Tibial artery (tissue), 4 donors: ENCODE results near the gene PTPRR.

ENCODE experiments used
- DNase-seq, 2 donors: peaks; one replicate each; pipeline ENCODE4 v3.0.0-alpha.2; 2019
- H3K27ac ChIP-seq, 2 donors: fragments of 200-600 bp; sonication (generic) in 1 of 2; 1 replicate in 1 of 2; 2 replicates in 1 of 2; pipeline ENCODE4 v1.5.1; 2018 to 2019; ENCODE audit warnings: mild to moderate bottlenecking in 1 of 2
- H3K27me3 ChIP-seq, 2 donors: fragments of 200-600 bp; sonication (generic) in 1 of 2; one replicate each; pipeline versions ENCODE4 v1.5.1 to v1.6.0; 2016 to 2019
- H3K36me3 ChIP-seq, 3 donors: fragments of 200-600 bp; sonication (generic) in 2 of 3; one replicate each; pipeline ENCODE4 v1.5.1; 2016 to 2019; ENCODE audit warnings: mild to moderate bottlenecking in 2 of 3
- H3K4me1 ChIP-seq, 4 donors: fragments of 200-600 bp; sonication (generic) in 2 of 4; 1 replicate in 3 of 4; 2 replicates in 1 of 4; pipeline ENCODE4 v1.5.1; 2016 to 2019
- H3K4me3 ChIP-seq, 2 donors: fragments of 200-600 bp; sonication (generic) in 1 of 2; 1 replicate in 1 of 2; 2 replicates in 1 of 2; pipeline ENCODE4 v1.5.1; 2018 to 2019; ENCODE audit warnings: mild to moderate bottlenecking in 2 of 2
- H3K9me3 ChIP-seq, 3 donors: fragments of 200-600 bp; sonication (generic) in 1 of 3; one replicate each; pipeline ENCODE4 v1.5.1; 2016 to 2019
- CTCF ChIP-seq, 2 experiments: fragments of 200-600 bp in 1 of 2; fragments of 450-650 bp in 1 of 2; IDR thresholded peaks; one replicate each; pipeline ENCODE4 v1.5.1; 2017 to 2019; ENCODE audit warnings: antibody characterized with exemption in 2 of 2, mild to moderate bottlenecking in 1 of 2, moderate library complexity in 1 of 2
- intact Hi-C: fragments of 100-400 bp; cut with DNase I; formaldehyde crosslinking; loops from one replicate; pipeline ENCODE4 v1.15.0; 2023; ENCODE audit warnings: low total_unique reads

PTPRR gene

DNA sequence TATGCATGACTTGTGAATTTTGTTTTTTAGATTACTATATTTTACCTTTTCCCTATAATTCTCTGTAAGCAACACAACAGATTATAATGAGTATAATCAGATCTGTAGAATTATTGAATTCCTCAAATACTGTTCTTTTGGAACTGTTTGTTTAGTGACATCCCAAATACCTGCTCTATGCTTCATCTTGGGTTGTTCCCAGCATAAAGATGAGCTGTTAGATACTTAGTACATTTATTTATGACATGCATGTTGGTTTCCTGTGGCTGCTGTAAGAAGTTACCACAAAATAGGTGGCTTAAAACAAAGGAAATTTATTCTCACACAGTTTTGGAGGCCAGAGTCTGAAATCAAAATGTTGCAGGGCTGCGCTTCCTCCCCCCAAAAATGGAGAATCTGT, 78.4 kb downstream of the PTPRR start:
- peaks cover 0 to 13% (median 0%) of the 10 kb centered on the region in 4 donors for H3K4me1 ChIP-seq
- no peaks in the 10 kb centered on the region for H3K27me3 ChIP-seq
- intact Hi-C loops, result loop anchor here (10.0 kb wide), 1 partner anchor 107 kb away; no protein-coding TSS in a partner anchor
- no peak for DNase-seq
- no peak for TF ChIP-seq CTCF (IDR thresholded peaks at IDR 0.05)
- H3K9me3 ChIP-seq, result no peaks in the 10 kb centered on the region
- H3K27ac ChIP-seq, result no peak overlapping the region
- no peaks in the 10 kb centered on the region for H3K36me3 ChIP-seq
- no peak overlapping the region for H3K4me3 ChIP-seq

- no peaks in the 10 kb centered on the region for H3K36me3 ChIP-seq
- intact Hi-C loops, result loop anchor here (10.0 kb wide), 1 partner anchor 106 kb away; no protein-coding TSS in a partner anchor
- DNase-seq, result no peak
- H3K4me1 ChIP-seq, result peaks cover 0 to 13% (median 0%) of the 10 kb centered on the region in 4 donors
- no peak overlapping the region for H3K4me3 ChIP-seq
- no peak for TF ChIP-seq CTCF (IDR thresholded peaks at IDR 0.05)
- no peaks in the 10 kb centered on the region for H3K27me3 ChIP-seq
- no peak overlapping the region for H3K27ac ChIP-seq
- no peaks in the 10 kb centered on the region for H3K9me3 ChIP-seq
Measured at GRCh38 chr12:70840656-70841350, 79.7 kb downstream of the PTPRR start.

DNA sequence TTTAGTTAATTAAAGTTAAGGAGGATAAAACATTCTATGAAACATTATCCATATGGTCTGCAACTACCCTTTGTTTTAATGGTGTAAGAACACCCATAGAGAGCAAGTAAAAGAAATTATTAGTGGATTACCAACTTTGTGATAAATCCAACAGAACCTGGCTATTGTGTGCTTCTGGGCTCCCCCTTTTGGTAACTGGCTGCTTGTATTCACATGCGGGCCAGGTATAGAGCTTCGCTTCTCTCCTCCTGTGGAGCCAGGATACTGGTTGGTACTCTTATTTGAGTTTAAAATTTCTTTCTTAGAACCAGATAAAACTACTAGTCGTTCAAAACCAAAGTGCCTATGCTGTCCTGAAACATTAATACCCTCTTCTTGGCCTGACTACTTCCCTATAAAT, 81.0 kb downstream of the PTPRR start:
- Histone ChIP-seq H3K27me3 (no peaks in the 10 kb centered on the region), H3K9me3 (no peaks in the 10 kb centered on the region), H3K27ac (no peak overlapping the region), H3K36me3 (no peaks in the 10 kb centered on the region), H3K4me3 (no peak overlapping the region), H3K4me1 (peaks cover 0 to 13% (median 0%) of the 10 kb centered on the region in 4 donors)
- intact Hi-C loops, result no loop called here
- no peak for DNase-seq
- no peak for TF ChIP-seq CTCF (IDR thresholded peaks at IDR 0.05)

GRCh38 chr12:70838127-70838526, 82.4 kb downstream of the PTPRR start:
- no peak for DNase-seq
- no peak overlapping the region for H3K4me3 ChIP-seq
- H3K27me3 ChIP-seq, result no peaks in the 10 kb centered on the region
- no peaks in the 10 kb centered on the region for H3K9me3 ChIP-seq
- intact Hi-C loops, result no loop called here
- TF ChIP-seq CTCF (IDR thresholded peaks at IDR 0.05), result no peak
- peaks cover 0 to 13% (median 0%) of the 10 kb centered on the region in 4 donors for H3K4me1 ChIP-seq
- H3K36me3 ChIP-seq, result no peaks in the 10 kb centered on the region
- H3K27ac ChIP-seq, result no peak overlapping the region

DNA sequence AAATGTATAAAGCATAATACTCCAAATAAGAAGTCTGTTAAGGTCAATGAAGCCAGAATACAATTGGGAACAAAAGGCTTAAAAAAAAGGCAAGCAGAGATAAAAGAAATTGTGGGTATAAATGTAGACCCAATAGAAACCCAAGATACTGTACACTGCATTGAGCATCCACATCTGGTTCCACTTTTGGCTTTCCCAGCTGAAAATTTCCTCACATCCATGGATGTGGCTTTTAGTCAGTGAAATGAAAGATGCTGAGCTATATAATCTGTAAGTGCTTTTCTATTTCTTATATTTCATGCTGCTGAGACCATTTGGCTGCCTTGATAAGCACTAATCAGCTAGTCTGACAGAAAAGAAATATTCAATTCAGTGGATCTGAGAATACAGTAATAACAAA, 83.5 kb downstream of the PTPRR start:
- TF ChIP-seq CTCF (IDR thresholded peaks at IDR 0.05), result no peak

More for the DNA sequence above, 83.5 kb downstream of the PTPRR start:
- H3K4me3 ChIP-seq, result no peak overlapping the region
- intact Hi-C loops, result no loop called here
- peaks cover 0 to 13% (median 0%) of the 10 kb centered on the region in 4 donors for H3K4me1 ChIP-seq
- H3K36me3 ChIP-seq, result no peaks in the 10 kb centered on the region
- H3K9me3 ChIP-seq, result no peaks in the 10 kb centered on the region
- H3K27ac ChIP-seq, result no peak overlapping the region
- no peak for DNase-seq
- H3K27me3 ChIP-seq, result no peaks in the 10 kb centered on the region
